Measurements from ENCODE around the gene GAPVD1.
"Not testable (repeated sequence)": the region's sequence is repeated elsewhere in the genome, so short reads cannot be mapped to it uniquely, and the experiment has no call there.

GAPVD1 gene

DNA sequence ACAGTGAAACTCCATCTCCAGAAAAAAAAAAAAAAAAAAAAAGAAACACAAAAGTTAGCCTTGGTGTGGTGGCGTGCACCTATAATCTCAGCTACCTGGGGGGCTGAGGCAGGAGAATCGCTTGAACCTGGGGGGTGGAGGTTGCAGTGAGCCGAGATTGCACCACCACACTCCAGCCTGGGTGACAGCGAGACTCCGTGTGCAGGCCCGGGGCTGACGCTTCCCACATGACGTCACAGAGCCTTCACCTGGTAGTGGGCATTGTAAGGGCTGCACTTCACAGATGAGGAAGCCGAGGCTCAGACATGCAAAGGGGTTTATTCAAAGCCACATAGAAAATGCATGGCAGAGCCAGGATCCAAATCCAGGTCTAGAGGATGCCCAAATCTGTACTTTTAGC is 114.2 kb downstream of the GAPVD1 start:
- DNase-seq, result no peak

DNA sequence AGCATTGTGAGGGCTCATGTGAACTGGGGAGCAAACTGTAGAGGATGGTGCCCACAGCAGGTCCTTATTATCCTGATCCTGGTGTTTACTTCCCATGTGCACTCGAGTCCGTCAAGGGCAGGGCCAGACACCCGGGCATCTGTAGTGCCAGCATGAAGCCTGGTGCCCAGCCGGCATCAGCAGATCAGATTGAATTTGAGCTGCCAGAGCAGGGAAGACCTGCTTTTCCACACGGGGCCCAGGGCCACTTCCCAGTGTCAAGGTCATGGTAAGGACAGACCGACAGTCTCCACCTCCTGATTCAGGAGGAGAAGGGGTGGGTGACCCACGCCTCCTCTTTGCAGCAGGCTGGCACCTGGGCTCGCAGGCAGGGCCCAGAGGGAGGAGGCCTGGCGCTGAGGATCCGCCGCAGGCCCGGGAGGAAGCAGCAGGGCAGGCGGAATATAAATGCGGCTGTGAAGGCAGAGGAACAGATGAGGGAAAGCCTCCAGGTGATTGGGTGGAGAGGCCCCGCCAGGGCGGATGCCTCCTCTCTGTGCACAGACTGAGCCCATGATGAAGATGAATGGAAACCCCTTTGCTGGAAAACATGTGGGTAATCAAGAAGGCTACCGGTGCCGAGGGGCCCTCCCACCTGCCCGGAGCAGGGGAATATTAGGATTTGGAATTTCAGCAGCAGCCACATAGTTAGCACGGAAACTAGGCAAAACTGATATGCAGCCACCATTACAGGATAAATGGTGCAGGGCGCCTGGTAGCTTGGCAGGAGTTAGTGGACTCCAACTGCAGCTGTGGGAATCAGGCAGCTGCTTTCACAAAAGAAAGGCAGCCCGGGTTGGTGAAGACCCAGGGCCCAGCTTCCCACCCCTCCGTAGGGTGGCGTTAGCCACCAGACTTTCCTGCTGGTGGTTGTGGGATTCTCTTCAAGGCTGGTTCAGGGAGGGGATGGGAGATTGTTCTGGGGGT is 114.9 kb downstream of the GAPVD1 start:
- no peak for DNase-seq

DNA sequence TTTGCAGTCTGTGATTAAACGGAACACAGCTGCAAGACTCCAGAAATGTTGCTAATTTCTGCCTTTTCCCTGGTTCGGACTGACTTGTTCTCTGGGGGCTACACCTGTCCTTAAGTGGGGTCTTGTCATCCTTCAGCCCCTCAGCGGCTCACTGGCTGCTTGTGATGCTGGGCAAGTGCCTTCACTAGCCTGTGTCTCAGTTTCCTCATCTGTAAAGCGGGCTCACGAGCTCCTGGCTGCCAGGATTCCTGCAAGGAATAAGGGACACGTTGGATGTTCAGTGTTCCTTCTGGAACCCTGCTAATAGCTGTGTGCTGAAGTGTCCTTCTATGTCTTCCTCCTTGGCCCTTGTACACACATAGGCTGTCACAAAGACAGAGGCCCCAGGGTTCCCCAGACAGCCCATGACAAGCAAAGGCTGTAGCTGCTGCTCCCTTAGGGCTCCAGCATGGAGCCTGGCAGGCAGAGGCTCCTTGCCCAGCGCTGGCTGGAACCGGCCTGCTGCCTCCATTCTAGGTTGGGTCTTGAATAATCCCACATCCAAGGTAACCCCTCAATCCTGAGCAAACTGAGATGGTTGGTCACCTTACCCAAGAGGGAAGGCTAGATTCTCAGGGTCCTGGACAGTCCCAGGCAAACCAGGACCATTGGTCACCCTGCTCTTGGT is 116.1 kb downstream of the GAPVD1 start:
- DNase-seq, result no peak

DNA sequence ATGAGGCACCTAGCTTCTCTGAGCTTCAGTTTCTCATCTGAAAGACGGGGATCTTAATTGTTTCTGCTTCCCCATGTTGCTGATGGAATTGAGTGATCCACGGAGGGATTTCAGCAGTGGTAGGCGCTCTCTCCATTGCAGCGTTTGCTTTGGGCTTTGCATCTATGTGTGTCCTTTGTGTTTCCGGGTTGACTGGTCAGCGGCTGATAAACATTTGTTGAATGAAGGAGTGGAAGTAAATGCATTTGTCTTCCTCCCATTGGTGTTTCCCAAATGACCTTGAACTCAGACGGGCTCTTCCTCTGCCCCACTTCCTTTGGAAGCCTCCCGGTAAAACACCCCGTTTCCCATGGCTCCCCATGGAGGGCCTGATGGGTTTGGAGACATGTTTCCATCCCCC is 117.2 kb downstream of the GAPVD1 start:
- DNase-seq, result no peak

GRCh38 chr9:125379208-125379607 is 117.6 kb downstream of the GAPVD1 start:
- DNase-seq, result no peak

GRCh38 chr9:125380406-125380805 is 118.8 kb downstream of the GAPVD1 start:
- DNase-seq, result no peak

DNA sequence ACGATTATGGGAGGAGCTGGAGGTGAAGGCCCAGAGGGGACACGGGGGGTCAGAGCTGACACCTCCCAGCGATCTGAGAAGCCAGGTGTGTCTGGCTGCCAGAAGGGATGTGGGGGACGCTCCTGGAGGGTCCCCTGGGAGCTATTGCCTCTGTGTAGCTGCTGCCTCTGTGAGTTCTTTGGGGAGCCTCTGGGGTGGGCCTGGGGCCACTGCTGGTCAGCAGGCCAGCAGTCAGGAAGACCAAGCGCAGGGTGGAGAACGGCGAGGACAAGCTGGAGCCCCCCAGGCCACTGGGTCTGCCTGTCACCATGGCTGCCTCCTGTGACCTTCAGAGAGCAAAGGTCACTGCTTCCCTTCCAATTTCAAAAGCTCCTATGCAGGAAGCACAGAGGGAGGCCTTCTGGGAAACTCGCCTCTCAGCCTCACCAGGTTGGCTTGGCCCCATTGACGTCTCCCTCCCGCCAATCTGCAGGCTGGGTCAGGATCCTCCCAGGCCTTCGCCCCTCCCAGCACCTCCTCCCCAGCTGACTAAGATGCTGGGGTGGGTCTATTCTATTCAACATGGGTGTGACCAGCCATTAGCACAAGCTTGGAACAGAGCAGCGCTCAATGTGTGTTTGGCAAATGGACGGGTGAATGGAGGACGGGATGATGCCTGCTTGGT is 126.4 kb downstream of the GAPVD1 start:
- DNase-seq, result no peak

DNA sequence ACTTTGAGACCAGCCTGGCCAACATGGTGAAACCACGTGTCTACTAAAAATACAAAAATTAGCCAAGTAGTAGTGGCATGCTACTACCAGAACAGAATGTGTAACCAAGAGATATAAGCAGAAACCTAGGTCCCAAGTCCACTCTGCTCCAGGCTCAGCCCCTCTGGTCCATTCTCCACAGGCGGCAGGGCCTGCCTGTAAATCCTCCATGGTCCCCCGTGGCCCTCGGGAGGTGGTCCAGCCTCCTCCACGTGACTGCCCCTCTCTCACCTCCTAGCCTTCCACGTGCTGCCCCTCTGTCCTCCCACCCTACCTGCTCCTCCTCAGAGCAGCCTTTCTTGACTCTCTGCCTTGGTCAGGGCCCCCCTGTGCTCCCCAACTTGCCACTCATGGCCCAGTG is 127.4 kb downstream of the GAPVD1 start:
- no peak for DNase-seq

DNA sequence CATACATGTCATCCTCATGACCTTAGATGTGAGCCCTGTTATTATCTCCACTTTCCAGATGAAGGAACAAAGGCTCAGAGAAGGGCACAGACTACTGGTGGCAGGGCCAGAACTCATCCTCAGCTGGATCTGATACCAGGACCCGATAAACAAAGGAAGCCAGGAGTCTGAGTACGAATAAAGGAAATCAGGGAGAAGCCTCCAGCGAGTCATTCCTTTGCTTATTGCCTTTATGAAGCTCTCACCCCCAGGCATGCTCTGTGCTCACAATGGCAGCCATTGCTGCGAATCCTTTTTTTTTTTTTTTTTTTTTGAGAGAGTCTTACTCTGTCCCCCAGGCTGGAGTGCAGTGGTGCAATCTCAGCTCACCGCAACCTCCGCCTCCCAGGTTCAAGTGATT is 130.1 kb downstream of the GAPVD1 start:
- no peak for DNase-seq

DNA sequence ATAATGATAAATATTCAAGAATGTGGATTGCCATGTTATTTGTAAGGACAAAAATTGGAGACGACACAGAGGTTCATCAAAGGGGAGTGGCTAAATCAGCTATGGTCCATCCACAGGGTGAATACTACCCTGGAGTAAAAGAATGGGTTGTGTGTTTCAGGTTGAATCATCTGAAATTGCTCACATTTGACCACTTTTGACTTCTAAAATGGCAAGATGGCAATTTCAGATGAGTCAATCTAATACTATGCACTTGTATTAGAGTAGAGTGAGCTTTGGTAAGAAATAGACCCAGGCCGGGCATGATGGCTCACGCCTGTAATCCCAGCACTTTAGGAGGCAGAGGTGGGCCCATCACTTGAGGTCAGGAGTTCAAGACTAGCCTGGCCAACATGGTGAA is 131.8 kb downstream of the GAPVD1 start:
- DNase-seq, result no peak

GRCh38 chr9:125396799-125397198 is 135.2 kb downstream of the GAPVD1 start:
- no peak for DNase-seq

DNA sequence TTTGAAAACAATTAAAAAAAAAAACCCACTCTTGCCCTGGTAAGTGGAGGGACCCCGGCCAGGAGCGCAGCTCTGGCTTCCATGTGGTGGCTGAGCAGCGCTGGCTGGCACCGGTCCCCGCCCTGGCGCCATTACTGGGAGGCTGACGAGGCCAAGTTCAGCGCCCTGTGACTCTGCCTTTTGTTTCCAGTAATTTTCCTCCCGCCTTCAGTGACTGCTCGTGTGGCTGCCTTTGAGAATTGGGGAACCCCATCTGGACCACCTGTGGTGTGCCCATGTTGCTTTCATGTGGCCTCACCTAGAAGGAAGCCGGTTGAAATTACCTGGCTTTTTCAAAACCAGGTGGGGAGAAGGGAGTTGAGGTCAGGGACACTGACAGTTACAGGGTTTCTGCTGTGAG is 136.1 kb downstream of the GAPVD1 start:
- no peak for DNase-seq

DNA sequence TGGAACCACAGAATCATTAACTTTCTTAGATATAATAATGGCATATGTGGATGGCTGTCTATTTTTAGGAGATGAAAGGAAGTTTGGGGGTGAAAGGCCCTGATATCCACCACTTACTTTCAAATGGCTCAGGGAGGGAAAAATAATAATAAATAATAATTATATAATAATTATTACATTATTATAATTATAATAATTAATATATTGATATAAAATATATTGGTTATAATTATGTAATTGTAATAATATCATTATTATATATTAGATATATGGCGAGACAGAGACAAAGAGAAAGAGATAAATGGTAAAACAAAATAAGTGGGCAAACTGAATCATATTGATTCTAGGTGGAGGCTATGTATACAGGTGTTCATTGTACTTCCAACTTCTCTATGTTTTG is 136.6 kb downstream of the GAPVD1 start:
- DNase-seq, result no peak

DNA sequence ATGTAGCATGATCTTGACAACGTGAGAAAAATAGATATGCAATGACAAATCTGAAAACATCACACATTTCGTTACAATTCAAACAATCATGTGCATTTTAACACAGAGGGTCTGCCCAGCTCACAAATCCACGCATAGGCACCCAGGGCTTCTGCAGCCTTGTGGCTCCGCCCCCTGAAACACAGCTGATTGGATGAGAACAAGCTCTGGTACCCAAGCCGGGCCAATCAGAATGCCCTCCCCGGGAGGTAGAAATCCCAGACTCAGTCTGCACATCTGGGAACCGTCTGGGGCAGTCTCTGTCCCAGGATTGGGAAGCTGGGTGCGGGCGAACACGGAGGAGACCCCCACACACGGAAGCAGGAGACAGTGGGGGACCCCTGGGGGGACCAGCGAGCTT is 137.5 kb downstream of the GAPVD1 start:
- DNase-seq, result no peak

DNA sequence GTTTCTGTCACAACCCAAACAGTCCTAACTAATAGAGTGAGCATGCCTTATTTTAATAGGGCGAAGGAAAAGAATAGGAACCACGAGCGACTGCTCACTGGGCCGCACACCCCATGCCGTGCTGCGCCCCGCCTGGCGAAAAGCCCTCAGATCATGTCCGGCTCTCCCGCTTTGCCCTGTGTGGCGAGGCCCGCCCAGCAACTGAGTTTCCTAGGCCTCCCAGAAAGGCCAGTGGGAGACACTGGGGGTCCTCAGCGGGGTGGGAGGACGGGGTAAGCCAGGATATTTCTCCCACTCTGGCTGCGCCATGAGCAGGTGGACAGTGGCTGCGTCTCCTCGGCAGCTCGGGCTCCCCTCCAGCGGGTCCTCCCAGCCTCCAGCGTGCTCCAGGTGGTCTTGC is 138.0 kb downstream of the GAPVD1 start:
- DNase-seq, result no peak

DNA sequence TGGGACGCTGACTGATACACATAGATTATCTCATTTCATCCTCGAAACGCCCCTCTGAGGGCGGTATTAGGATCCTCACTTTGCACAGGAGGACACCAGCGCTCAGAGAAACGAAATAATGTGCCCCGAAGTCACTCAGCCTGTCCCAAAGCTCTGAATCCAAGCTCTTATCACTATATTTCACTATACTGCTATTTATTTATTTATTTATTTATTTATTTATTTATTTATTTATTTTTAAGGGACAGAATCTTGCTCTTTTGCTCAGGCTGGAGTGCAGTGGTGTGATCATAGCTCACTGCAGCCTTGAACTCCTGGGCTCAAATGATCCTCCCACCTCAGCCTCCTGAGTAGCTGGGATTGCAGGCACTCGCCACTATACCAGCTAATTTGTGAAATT is 138.6 kb downstream of the GAPVD1 start:
- not testable (repeated sequence) for DNase-seq

DNA sequence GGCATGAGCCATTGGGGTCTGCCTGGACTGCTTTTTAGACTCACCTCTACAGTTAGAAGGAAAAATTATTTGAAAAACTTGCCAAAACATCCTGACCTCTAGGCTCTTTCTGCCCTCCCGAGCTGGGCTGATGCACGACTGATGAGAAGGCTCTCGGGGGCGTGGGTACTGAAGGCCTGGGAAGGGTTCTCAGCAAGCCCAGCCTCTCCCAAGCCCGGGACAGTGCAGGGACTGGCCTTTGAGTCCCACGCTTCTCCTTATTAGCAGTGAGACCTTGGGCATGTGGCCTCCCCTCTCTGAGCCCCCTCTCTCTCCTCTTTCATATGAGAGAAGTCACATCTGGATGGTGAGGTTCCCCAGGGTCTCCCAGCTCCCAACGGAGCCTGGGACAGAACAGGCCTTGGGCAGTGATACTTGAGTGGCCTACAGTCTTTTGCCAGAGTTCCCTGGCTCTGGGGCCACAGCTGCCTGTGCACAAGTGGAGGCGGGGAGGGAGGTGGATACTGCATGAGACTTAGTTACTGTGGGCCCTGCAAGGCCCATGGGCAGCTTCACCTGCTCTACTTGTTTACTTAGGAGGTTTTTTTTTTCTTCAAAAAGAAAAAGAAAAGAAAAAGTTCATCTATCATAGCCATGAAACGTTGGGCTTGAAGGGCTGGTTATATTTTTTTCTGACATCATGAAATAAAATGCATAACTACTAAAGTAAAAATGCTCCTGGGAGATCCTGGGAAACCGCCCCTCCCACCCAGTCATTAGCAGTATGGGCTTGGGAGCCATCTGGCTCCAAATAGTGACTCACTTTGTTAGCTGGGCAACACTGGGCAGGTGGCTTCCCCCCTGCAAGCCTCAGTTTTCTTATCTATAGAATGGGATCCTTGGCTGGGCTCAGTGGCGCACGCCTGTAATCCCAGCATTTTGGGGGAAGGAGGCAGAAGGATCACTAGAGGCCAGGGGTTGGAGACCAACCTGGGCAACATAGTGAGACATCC is 139.4 kb downstream of the GAPVD1 start:
- DNase-seq, result no peak

- no peak for DNase-seq
Measured at GRCh38 chr9:125404733-125405132, 143.1 kb downstream of the GAPVD1 start.

DNA sequence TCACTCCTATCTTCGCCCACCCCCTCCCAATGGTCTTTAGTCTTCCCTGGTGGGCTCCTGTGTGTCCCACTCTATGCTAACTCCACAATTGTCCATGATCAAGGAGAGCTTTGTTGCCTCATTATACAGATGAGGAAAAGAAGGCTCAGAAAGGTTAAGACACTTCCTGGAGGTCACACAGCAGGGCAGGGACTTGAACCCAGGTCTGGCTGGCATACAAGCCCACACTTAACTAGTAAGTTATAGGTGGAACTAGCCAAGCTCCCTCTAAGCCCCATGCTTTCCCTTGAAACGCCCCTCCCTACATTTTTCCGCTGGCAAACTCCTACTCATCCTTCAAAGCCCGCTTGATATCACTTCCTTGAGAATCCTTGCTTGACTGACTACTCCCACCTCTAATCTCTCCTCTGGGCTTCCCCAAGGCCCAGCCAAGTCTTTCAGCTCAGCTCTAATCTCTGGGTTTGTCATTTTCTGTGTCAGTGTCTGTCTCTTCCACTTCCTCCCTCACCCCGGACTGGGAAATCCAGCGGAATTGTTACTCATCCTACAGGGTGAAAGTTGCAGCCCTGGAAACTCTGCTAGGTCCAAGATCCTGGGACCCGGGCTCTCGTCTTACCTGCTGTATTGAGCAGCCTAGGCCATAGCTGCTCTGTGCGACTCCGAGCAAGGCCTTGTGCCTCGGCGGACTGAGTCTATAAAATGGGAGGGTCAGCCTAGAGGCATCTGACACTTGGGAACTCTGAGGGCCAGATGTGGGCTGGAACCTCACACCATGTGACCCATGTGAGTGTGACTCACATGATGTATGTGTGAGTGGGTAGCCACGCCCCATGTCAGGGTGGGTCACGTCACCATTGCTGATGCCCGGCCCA is 144.5 kb downstream of the GAPVD1 start:
- no peak for DNase-seq

GRCh38 chr9:125406810-125407087 is 145.1 kb downstream of the GAPVD1 start:
- no peak for DNase-seq

GRCh38 chr9:125407432-125407973 is 145.9 kb downstream of the GAPVD1 start:
- DNase-seq, result no peak
